ENCODE data around the gene NFKBIE. TPM values are rescaled to one million over a fixed set of nuclear protein-coding genes. Genes with fewer than 3 reads are reported as not detected.

NFKBIE gene
- total RNA-seq, 4 donors from 2014 or later: 1.3 to 5.9 (median 2.8) TPM

GRCh38 chr6:44289726-44290260 lies 24.4 kb upstream of the NFKBIE start:
- Histone ChIP-seq H3K4me1 (no peaks in the 10 kb centered on the region), H3K27ac (no peak overlapping the region), H3K9me3 (no peaks in the 10 kb centered on the region), H3K4me3 (no peak overlapping the region), H3K36me3 (no peaks in the 10 kb centered on the region), H3K27me3 (peaks cover 0 to 9% of the 10 kb centered on the region in 2 donors)
- intact Hi-C loops (cut with DNase I; ENCODE audit: low total_unique reads): no loop called here
- DNase-seq: no peak
- no peak for TF ChIP-seq POLR2A (IDR thresholded peaks at IDR 0.05)
- no peak for TF ChIP-seq CTCF (IDR thresholded peaks at IDR 0.05)

- H3K27me3 ChIP-seq: no peaks in the 10 kb centered on the region
- H3K9me3 ChIP-seq: no peaks in the 10 kb centered on the region
- no peaks in the 10 kb centered on the region for H3K36me3 ChIP-seq
- no peaks in the 10 kb centered on the region for H3K4me1 ChIP-seq
- H3K4me3 ChIP-seq: no peak overlapping the region
- DNase-seq: no peak
- intact Hi-C loops (cut with DNase I; ENCODE audit: low total_unique reads): no loop called here
- no peak for TF ChIP-seq CTCF (IDR thresholded peaks at IDR 0.05)
- no peak for TF ChIP-seq POLR2A (IDR thresholded peaks at IDR 0.05)
- H3K27ac ChIP-seq: no peak overlapping the region
These were observed 21.4 kb upstream of the NFKBIE start for GRCh38 chr6:44286747-44287146.

- Histone ChIP-seq H3K36me3 (no peaks in the 10 kb centered on the region), H3K4me3 (no peak overlapping the region), H3K27me3 (no peaks in the 10 kb centered on the region), H3K9me3 (no peaks in the 10 kb centered on the region), H3K27ac (no peak overlapping the region), H3K4me1 (no peaks in the 10 kb centered on the region)
- DNase-seq: no peak
- intact Hi-C loops (cut with DNase I; ENCODE audit: low total_unique reads): no loop called here
- TF ChIP-seq CTCF (IDR thresholded peaks at IDR 0.05) (no peak), POLR2A (IDR thresholded peaks at IDR 0.05) (no peak)
These were observed 20.9 kb upstream of the NFKBIE start for GRCh38 chr6:44286285-44286565.

- DNase-seq: no peak
- Histone ChIP-seq H3K27ac (no peak overlapping the region), H3K4me3 (no peak overlapping the region), H3K27me3 (no peaks in the 10 kb centered on the region), H3K4me1 (no peaks in the 10 kb centered on the region), H3K9me3 (no peaks in the 10 kb centered on the region), H3K36me3 (no peaks in the 10 kb centered on the region)
- TF ChIP-seq CTCF (IDR thresholded peaks at IDR 0.05): no peak
- TF ChIP-seq POLR2A (IDR thresholded peaks at IDR 0.05): no peak
- intact Hi-C loops (cut with DNase I; ENCODE audit: low total_unique reads): no loop called here
These were observed 20.4 kb upstream of the NFKBIE start for GRCh38 chr6:44285552-44286284.

- no peak for TF ChIP-seq CTCF (IDR thresholded peaks at IDR 0.05)
- TF ChIP-seq POLR2A (IDR thresholded peaks at IDR 0.05): no peak
- no peaks in the 10 kb centered on the region for H3K36me3 ChIP-seq
- no peaks in the 10 kb centered on the region for H3K4me1 ChIP-seq
- no peak for DNase-seq
- H3K9me3 ChIP-seq: no peaks in the 10 kb centered on the region
- intact Hi-C loops (cut with DNase I; ENCODE audit: low total_unique reads): no loop called here
- no peaks in the 10 kb centered on the region for H3K27me3 ChIP-seq
- no peak overlapping the region for H3K4me3 ChIP-seq
- no peak overlapping the region for H3K27ac ChIP-seq
These were observed 19.5 kb upstream of the NFKBIE start for GRCh38 chr6:44284867-44285266.

Data from uterus (tissue), 4 donors.